A673 (cell line): ENCODE measurements around the gene INPP5A. TPM values are rescaled to one million over a fixed set of nuclear protein-coding genes. Genes with fewer than 3 reads are reported as not detected.

Experiments
- BruUV-seq: library from RNA; stranded (reverse); fragments of 400-500 nt; replicated peaks from 2 replicates; lab custom pipeline; 2021; lab: Mats Ljungman, UMichigan
- CTCF ChIA-PET: fragments of 300-600 bp; sonication (Branson Sonifier 250); formaldehyde crosslinking; loops from one replicate; lab custom pipeline; 2022; ENCODE audit warnings: antibody characterized with exemption; lab: Charles Lee
- POLR2A ChIA-PET: fragments of 300-600 bp; sonication (Branson Sonifier 250); formaldehyde crosslinking; loops from one replicate; lab custom pipeline; 2022; ENCODE audit warnings: antibody characterized with exemption; ENCODE audit not compliant: low non-redundant PET; lab: Charles Lee
- DNase-seq: peaks from one replicate; pipeline ENCODE4 v3.0.0-alpha.2; 2015; ENCODE audit warnings: low spot score
- H3K27ac ChIP-seq: fragments of 200-600 bp; sonication (generic); 2 replicates; pipeline ENCODE4 v1.5.1; 2016; ENCODE audit warnings: mixed run types, low read depth, mild to moderate bottlenecking, mixed read lengths, antibody characterized with exemption, low read length; ENCODE audit not compliant: poor library complexity, severe bottlenecking
- H3K27me3 ChIP-seq: fragments of 200-600 bp; sonication (generic); replicated peaks from 2 replicates; pipeline ENCODE4 v1.6.1; 2017; ENCODE audit warnings: mixed run types, low read depth, mild to moderate bottlenecking, mixed read lengths, antibody characterized with exemption, low read length; ENCODE audit not compliant: insufficient read depth, poor library complexity
- H3K36me3 ChIP-seq: fragments of 200-600 bp; sonication (generic); 2 replicates; pipeline ENCODE4 v1.6.1; 2016; ENCODE audit warnings: mixed run types, mild to moderate bottlenecking, mixed read lengths, antibody characterized with exemption, low read length; ENCODE audit not compliant: insufficient read depth, poor library complexity, severe bottlenecking
- H3K4me1 ChIP-seq: fragments of 200-600 bp; sonication (generic); 2 replicates; pipeline ENCODE4 v1.6.1; 2017; ENCODE audit warnings: mixed run types, mild to moderate bottlenecking, mixed read lengths, antibody characterized with exemption, low read length; ENCODE audit not compliant: insufficient read depth, poor library complexity, severe bottlenecking
- H3K4me3 ChIP-seq: fragments of 200-600 bp; sonication (generic); 2 replicates; pipeline ENCODE4 v1.5.1; 2016; ENCODE audit warnings: low read depth, mixed run types, mild to moderate bottlenecking, mixed read lengths, low read length; ENCODE audit not compliant: poor library complexity, severe bottlenecking
- H3K9me3 ChIP-seq: fragments of 200-600 bp; sonication (generic); 2 replicates; pipeline ENCODE4 v1.6.1; 2016; ENCODE audit warnings: mixed run types, low read depth, mild to moderate bottlenecking, mixed read lengths, antibody characterized with exemption, low read length; ENCODE audit not compliant: poor library complexity, severe bottlenecking
- EZH2 ChIP-seq: fragments of 200-600 bp; sonication (generic); IDR thresholded peaks from 2 replicates; pipeline ENCODE4 v1.6.1; 2017; ENCODE audit warnings: borderline replicate concordance, low read depth, mild to moderate bottlenecking, mixed read lengths, antibody characterized with exemption, low read length; ENCODE audit not compliant: poor library complexity, severe bottlenecking
- intact Hi-C: fragments of 100-400 bp; cut with micrococcal nuclease; formaldehyde crosslinking; loops from one replicate; pipeline ENCODE4 v1.10.0; 2022; ENCODE audit not compliant: unreplicated experiment
- total RNA-seq: library from RNA; stranded (reverse); gene quantifications from 2 replicates; pipeline ENCODE4 v1.2.3, GENCODE V29; 2021
- TF ChIP-seq, protein P1 (sequence below): fragments of 300-800, 200-600 bp; sonication (generic); conservative IDR thresholded peaks from 2 replicates; pipeline ENCODE4 v1.5.1; 2017; ENCODE audit warnings: low read depth, mild to moderate bottlenecking, antibody characterized with exemption, low read length, moderate library complexity, mixed read lengths

Gene INPP5A
- total RNA-seq, 1 experiment from 2014 or later, result 21.8 TPM

DNA sequence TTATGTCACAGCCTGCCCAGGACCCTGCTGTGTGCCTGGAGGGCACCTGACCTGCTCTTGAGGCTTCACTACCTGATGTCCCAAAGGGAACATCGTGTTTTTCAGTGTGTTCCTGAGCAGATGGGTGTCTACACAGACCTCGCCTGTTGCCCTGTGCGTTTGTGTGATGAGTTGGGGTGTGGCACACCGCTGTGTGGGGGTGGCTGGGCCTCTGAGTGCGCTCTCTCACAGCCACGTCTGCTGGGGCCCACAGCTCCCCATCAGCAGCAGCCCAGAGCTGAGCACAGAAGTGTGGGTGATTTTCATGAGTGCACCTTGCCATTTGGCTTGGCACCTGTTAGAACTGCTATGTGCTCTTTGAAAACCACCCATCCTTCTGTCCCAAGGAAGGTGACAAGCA, 126.8 kb downstream of the INPP5A start:
- DNase-seq, result no peak
- POLR2A ChIA-PET, result no interaction called here

DNA sequence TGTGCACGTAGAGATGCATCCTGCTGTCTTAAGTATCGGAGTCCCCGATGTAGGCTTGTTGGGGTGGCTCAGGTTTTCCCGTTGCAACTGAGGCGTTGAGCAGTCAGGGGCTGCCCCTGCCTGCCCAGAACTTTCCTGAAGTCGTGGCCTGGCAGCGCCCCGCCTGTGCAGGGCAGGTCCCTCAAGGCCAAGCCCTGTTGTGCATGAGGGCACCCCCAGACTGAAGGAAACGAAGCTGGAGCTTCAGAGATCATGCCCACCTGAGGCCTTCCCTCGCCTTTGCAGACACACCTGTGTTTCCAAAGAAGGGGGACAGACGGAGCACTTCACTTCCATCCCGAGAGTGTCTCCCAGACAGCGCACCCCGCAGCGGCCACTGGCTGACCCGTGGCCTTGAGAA, 127.3 kb downstream of the INPP5A start:
- H3K36me3 ChIP-seq, result no peaks in the 10 kb centered on the region
- no peak overlapping the region for H3K27ac ChIP-seq
- no TSS peak for BruUV-seq
- ChIA-PET CTCF (no interaction called here), POLR2A (no interaction called here)
- intact Hi-C loops, result loop anchor here (10.0 kb wide), 1 partner anchor 130 kb away; no protein-coding TSS in a partner anchor
- DNase-seq, result no peak
- no peaks in the 10 kb centered on the region for H3K9me3 ChIP-seq
- no peak for TF ChIP-seq EZH2
- TF ChIP-seq, protein P1, sequence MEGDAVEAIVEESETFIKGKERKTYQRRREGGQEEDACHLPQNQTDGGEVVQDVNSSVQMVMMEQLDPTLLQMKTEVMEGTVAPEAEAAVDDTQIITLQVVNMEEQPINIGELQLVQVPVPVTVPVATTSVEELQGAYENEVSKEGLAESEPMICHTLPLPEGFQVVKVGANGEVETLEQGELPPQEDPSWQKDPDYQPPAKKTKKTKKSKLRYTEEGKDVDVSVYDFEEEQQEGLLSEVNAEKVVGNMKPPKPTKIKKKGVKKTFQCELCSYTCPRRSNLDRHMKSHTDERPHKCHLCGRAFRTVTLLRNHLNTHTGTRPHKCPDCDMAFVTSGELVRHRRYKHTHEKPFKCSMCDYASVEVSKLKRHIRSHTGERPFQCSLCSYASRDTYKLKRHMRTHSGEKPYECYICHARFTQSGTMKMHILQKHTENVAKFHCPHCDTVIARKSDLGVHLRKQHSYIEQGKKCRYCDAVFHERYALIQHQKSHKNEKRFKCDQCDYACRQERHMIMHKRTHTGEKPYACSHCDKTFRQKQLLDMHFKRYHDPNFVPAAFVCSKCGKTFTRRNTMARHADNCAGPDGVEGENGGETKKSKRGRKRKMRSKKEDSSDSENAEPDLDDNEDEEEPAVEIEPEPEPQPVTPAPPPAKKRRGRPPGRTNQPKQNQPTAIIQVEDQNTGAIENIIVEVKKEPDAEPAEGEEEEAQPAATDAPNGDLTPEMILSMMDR, result no peak
- peaks cover 25% of the 10 kb centered on the region for H3K4me1 ChIP-seq
- H3K4me3 ChIP-seq, result no peak overlapping the region
- peaks cover 5% of the 10 kb centered on the region for H3K27me3 ChIP-seq

More for the DNA sequence above, 126.8 kb downstream of the INPP5A start:
- CTCF ChIA-PET, result no interaction called here
- no TSS peak for BruUV-seq
- Histone ChIP-seq H3K4me1 (peaks cover 25% of the 10 kb centered on the region), H3K4me3 (no peak overlapping the region), H3K36me3 (no peaks in the 10 kb centered on the region), H3K27me3 (peaks cover 5% of the 10 kb centered on the region), H3K27ac (no peak overlapping the region), H3K9me3 (no peaks in the 10 kb centered on the region)
- TF ChIP-seq EZH2, result no peak
- TF ChIP-seq, protein P1, result no peak
- intact Hi-C loops, result loop anchor here (10.0 kb wide), 1 partner anchor 130 kb away; no protein-coding TSS in a partner anchor

DNA sequence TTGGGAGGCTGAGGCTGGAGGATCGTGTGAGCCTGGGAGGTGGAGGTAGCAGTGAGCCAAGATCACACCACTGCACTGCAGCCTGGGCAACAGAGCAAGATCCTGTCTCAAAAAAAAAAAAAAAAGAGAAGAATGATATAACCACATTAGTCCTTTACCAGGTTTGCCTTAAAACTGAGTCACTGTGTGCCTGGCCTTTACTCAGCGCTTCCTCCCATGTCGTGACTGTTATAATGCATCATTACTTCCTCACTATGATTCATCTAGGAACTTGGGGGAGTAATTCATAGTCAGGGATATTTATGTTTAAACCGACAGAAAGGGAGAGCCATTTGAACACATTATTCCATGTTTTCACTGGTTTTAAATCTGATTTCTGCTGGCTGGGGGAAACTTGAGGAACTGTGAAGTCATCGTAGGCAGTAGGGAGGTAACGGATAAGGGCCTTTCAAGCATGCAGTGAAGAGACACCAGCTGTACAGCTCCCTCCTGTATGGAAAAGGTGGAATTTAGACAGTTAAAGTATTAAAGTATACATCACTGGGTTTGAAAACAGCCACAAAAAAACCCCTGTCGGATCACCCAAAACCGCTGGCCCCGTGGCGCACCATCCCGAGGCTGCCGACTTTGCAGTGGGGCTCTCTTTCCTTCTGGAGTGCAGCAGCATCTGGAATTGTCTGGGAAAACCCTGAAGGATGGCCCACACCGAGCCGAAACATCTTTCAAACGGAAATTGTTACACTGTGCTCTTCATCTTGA, 128.5 kb downstream of the INPP5A start:
- intact Hi-C loops, result loop anchor here (10.0 kb wide), 1 partner anchor 129 kb away; no protein-coding TSS in a partner anchor
- CTCF ChIA-PET, result no interaction called here
- no TSS peak for BruUV-seq

More for the DNA sequence above, 128.5 kb downstream of the INPP5A start:
- Histone ChIP-seq H3K4me3 (no peak overlapping the region), H3K36me3 (no peaks in the 10 kb centered on the region), H3K27me3 (peaks cover 5% of the 10 kb centered on the region), H3K27ac (no peak overlapping the region), H3K9me3 (no peaks in the 10 kb centered on the region), H3K4me1 (peaks cover 25% of the 10 kb centered on the region)
- TF ChIP-seq, protein P1, result no peak
- no peak for TF ChIP-seq EZH2
- POLR2A ChIA-PET, result no interaction called here
- DNase-seq, result peak; percentile 26
